Activated CD8-positive, alpha-beta memory T cell treated with anti-CD3 and anti-CD28 coated beads for 24 hours (primary cell): Measurements from ENCODE around the gene HRAS.
A peak's percentile ranks its signal among the peaks of the same experiment; 100 is the strongest.
"Not testable (repeated sequence)": the region's sequence is repeated elsewhere in the genome, so short reads cannot be mapped to it uniquely, and the experiment has no call there.

Experiments
- DNase-seq: peaks from one replicate; pipeline ENCODE4 v3.0.0-alpha.2; 2020

Gene HRAS

DNA sequence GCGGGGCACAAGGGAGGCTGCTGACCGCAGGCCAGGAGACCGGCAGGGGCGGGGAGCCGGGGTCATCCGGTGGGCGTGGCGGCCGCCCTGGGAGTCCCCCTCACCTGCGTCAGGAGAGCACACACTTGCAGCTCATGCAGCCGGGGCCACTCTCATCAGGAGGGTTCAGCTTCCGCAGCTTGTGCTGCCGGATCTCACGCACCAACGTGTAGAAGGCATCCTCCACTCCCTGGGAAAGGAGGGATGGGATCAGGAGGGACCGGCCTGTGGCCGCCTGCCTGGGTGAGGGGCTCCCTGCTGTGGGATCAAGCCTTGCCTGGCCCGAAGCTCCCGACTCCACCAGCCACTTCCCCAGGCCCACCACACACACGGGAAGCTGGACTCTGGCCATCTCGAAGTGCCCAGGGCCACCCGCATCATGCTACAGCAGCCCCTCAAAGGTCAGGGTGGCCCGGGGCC lies 2.8 kb downstream of the HRAS start:
- no peak for DNase-seq

DNA sequence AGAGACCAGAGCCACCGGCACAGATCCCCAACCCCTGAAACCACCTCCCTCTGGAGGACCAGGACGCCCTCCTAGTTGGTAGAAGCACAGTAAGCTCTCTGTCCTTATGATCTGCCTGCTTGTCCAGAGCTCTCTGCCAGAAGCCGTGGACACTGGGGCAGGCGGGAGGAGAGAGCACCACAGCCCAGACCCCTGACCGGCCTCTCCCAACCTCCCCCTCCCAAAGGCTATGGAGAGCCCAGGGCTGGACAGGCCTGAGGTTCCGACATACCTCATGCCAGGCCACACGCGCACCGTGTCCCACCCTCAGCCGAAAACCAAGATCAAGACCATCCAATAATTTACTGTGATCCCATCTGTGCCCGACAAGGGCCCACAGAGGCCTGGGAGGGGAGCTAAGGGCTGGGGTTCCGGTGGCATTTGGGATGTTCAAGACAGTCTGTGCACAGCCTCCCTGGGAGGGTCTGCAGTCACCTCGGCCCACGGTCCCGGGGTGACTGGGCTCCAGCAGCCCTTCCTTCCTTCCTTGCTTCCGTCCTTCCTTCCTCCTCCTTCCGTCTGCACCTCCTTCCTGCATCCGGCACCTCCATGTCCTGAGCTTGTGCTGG lies 3.4 kb downstream of the HRAS start:
- DNase-seq = no peak

DNA sequence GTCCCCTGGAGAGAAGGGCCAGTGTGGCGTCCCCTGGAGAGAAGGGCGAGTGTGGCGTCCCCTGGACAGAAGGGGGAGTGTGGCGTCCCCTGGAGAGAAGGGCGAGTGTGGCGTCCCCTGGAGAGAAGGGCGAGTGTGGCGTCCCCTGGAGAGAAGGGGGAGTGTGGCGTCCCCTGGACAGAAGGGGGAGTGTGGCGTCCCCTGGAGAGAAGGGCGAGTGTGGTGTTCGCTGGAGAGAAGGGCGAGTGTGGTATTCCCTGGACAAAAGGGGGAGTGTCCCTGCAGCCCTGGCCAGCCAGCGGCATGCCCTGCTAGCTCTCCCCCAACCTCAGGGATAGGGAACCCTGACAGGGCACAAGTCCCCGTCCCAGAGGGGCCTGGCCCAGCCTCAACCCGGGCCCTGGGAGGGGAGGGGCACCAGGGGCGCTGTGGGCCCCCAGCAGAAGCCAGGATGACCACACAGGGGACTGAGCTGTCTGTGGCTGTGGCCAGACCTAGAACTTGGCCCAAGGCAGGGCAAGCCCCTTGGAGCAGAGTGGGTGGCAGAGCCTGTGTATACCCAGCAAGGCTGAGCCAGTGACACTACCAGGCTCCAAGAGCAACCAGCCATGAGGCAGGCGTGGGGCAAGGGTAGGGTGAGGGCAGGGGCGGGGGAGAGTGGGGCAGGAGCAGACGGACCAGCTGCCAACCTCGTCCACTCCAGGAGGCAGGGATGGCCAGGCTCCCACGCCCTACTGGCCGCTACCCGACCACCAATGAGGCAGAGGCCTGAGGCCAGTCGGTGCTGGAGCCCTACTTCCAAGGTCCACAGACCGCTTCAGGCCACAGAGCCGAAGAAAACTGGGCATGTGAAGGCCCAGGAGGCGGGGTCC lies 4.2 kb downstream of the HRAS start:
- no peak for DNase-seq

DNA sequence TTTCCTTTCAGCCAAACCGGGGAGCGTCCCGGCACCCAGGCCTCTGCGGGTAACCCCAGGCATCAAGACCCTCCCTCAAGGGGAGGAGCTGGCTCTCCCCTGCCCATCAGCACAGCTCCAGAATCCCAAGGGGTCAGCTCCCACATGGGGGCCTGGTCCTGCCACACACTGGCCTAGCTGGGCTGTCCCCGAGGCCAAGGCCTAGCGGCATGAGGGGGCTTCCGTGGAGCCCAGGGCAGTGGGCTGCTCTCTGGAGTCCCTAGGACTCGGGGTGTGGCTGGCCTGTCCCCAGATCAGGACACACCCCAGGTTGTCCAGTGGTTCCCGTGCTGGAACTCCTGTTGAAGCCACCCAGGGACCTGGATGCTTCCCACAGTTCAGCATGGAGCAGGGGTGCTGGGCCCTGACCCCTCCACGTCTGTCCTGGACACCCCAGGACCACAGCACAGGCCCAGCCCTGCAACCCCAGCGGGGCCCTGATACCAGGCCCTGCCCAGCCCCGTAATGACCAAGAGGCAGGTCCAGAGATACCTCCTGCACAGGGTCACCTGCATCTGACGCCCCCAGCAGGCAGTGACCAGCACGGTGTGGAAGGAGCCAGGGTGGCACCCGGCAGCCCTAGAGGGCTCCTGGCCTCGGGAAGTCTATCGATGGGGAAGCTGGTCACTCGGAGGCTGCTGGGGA lies 5.5 kb downstream of the HRAS start:
- no peak for DNase-seq

DNA sequence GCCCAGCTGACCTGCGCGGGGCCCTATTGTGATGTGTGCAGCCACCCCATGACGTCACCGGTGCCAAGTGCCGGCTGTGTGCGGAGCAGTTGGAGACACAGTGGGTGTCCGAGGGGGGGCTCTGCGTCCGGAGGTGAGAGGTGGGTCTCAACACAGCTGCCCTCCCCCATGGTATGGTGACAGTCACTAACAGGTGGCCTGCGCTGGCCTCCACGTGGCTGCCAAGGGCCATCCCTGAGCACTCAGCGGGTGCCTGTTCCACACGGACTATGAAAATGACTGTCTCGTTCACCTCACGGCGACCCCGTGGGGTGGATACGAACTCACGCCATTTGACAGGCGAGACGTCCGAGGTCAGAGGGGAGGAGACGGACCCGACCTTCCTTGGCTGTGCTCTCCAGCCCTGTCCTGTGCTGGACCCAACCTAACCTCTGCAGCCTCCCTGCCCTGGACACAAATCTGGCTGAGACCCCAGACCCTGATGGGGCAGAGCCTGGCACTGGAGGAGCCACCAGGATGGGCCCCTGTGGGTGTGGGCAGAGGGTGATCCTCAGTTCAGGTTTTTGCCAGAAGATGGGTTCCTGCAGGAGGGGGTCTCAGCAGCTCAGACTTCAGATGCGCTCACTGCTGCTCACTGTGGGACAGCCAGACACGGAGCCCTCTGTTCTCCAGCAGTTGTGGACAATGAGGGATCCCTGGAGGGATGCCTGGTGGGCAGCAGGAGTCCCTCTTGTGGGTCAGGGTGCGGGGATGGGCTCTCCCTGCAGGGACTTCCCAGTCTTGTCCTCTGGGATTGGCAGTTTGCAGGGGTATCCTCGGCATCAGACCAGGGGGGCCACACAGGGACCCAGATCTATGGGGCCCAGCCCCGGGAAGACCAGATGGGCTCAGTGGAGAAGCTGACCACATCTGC lies 6.3 kb downstream of the HRAS start:
- DNase-seq = no peak

DNA sequence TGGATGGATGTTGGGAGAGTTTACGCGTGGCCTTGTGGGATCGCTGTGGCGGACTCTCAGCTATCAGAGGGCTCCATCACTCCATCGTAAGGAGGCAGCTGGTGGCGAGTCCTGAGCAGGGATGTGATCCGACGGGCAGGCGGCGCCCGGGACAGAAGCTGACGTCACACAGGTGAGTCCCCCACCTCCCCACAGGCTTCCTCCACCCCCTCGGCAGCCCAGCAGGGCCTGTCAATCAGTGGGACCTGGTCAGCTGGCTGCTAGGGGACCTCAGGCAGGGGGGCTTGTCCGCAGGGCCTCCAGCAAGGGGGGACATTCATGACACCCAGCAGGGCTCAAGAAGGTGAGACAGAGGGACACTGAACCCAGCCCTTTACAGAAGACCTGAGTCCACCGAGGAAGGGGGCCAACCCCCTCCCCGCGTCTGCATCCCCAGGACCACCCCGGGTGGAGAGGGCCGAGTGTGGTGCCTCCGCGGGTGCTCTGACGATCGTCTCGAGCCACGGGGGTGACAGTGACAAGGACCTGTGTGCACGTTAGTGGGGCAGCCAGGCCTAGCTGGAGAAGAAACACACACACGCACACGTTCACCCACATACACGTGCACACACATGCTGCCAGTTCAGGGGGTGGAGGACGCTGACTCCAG lies 7.1 kb downstream of the HRAS start:
- DNase-seq = no peak

DNA sequence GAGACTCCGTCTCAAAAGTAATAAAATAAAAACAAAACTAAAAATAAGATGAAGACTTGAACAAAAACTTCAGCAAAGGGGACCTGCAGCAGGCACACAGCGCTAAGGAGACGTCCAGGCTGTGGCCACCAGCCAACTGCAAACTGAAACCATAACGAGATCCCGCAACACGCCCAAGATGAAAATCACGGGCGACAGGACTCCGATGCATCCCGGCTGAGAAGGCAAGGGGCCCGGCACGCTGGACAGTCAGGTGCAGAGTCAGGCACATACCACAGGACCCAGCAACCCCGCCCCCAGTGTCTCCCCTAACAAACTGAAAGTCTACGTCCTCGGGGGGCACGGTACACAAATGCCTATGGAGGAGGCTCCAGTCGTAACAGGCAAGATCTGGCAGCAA lies 9.2 kb downstream of the HRAS start:
- no peak for DNase-seq

DNA sequence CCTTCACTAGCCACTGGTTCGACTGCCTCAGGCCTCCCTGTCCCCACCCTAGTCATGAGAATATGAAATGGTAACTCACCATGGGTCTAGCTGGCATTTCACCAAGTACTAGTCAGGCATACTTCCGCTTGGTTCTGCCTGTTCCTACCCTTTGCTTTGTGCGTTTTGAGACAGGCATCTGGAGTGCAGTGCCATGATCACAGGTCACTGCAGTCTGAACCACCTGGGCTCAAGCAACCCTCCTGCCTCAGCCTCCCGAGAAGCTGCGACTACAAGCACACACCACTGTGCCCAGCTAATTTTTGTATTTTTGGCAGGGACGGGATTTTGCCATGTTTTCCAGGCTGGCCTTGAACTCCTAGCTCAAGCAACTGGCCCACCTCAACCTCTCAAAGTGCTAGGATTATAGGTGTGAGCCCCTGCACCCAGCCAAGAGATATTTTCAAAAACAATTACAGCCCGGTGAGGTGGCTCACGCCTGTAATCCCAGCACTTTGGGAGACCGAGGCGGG lies 14.1 kb downstream of the HRAS start:
- DNase-seq = no peak

DNA sequence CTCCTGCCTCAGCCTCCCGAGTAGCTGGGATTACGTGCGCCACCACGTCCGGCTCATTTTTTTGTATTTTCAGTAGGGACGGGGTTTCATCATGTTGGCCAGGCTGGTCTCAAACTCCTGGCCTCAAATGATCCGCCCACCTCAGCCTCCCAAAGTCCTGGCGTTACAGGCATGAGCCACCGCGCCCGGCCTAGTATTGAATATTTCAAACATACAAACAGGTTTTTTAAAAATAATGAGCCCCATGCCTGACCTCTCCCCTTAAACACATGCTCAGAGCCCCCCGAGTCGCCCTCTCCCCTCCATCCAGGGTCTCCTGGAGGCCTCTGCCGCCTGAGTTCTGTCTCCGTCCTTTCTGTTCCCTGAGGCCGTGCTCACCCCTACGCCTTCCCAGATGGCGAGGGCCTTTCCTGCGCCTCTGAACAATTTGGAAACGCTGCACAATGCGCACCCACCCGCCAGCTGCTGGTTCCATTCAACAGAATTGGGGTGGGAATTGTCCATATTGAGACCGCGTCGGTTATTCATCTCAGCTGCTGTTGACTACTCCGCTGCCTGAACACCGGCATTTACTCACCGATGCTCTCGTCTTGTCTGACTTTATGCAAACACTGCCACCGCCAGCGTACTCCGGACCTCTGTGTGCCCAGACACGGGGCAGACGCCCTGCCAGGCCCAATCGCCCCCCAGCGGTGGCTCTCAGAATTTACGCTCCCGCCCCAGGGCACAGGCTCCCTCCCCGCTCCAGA lies 14.8 kb downstream of the HRAS start:
- DNase-seq = no peak

DNA sequence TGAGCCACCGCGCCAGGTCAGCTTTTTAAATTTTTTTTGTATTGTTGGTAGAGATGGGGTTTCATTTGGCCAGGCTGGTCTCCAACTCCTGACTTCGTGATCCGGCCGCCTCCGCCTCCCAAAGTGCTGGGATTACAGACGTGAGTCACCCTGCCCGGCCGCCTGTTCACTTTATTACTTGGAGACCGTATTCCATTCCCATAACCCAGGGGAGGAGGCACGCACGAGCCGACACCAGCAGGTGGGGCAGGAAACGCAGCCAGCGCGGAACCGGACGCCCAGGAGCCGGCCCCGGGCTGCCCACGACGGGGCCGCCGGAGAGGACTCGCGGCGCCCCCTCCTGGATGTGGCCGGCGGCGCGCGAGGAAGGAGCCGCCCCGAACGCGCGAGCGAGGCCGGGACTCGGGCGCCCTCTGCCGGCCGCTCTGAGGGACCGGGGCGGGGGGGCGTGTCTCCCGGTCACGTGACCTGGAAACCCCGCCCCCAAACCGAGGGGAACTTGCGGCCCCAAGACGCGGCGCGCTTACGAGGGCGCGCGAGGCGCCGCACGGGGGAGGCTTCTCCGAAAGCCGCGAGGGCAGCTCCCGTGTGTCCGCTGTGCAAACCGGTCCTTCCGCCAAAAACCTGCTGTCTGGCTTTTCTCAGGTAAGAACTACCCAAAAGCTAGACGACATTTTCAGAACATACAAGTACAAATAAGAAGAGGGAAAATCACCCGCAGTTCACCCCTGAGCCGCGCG lies 16.7 kb downstream of the HRAS start:
- peak; percentile 99 for DNase-seq

DNA sequence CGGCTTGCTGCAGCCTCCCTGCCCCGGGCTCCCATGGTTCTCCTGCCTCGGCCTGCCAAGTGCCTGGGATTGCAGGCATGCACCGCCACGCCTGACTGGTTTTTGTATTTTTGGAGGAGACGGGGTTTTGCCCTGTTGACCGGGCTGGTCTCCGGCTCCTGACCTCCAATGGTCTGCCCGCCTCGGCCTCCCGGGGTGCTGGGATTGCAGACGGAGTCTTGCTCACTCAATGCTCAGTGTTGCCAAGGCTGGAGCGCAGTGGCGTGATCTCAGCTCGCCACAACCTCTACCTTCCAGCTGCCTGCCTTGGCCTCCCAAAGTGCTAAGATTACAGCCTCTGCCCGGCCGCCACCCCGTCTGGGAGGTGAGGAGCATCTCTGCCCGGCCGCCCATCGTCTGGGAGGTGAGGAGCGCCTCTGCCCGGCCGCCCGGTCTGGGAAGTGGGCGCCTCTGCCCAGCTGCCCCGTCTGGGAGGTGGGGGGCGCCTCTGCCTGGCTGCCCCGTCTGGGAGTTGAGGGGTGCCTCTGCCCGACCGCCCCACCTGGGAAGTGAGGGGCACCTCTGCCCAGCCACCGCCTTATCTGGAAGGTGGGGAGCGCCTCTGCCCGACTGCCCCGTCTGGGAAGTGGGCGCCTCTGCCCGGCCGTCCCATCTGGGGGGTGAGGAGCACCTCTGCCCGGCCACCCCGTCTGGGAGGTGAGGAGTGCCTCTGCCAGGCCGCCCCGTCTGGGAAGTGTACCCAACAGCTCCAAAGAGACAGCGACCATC lies 18.3 kb downstream of the HRAS start:
- not testable (repeated sequence) for DNase-seq

DNA sequence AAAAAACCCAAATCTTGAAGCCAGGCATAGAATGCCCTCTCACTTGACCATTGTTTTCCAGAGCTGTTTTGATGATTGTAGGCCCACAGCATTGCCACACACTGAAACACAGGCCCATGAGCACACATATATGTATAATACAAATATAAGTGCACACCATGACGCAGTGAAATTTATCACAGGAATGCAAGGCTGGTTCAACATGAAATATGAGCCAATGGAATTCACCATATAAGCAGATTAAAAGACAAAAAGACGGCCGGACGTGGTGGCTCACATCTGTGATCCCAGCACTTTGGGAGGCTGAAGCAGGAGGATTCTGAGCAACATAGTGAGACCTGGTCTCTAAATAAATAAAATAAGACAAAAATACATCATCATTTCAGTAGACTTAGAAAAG lies 19.0 kb downstream of the HRAS start:
- DNase-seq = no peak

DNA sequence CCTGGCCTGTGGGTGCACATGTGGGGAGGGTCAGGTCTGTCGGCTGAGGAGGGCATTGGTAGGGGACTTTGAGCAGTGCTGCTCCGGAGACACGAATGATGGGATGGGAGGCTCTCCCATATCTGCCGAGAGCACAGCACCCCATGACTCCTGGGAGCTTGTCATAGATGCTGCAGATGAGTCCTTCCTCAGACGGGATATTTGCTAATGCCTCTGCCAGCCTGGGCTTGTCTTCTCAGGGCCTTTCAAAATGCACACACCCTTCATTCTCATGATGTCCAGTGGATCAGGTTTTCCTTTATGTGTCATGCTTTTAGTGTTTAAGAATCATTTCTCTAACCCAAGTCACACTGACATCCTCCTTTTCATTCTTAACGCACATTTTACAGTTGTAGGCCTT lies 20.2 kb downstream of the HRAS start:
- DNase-seq = no peak

DNA sequence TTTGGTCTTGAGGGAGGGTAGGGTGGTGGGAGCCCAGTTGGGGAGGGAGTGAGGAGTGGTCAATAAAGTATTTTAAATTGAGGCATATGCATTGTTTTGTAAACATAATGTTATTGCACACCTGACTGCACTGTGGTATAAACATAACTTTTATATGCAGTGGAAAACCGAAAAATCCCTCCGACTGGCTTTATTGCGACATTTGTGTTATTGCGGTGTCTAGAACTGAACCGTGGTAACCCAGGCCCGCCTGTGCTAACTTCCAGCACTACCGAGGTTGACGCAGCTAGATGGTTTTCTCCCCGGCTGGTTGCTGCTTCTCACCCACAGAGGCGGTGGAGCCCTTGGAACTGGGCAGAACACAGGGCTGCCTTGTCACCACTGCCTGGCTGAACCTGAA lies 20.8 kb downstream of the HRAS start:
- DNase-seq = no peak

DNA sequence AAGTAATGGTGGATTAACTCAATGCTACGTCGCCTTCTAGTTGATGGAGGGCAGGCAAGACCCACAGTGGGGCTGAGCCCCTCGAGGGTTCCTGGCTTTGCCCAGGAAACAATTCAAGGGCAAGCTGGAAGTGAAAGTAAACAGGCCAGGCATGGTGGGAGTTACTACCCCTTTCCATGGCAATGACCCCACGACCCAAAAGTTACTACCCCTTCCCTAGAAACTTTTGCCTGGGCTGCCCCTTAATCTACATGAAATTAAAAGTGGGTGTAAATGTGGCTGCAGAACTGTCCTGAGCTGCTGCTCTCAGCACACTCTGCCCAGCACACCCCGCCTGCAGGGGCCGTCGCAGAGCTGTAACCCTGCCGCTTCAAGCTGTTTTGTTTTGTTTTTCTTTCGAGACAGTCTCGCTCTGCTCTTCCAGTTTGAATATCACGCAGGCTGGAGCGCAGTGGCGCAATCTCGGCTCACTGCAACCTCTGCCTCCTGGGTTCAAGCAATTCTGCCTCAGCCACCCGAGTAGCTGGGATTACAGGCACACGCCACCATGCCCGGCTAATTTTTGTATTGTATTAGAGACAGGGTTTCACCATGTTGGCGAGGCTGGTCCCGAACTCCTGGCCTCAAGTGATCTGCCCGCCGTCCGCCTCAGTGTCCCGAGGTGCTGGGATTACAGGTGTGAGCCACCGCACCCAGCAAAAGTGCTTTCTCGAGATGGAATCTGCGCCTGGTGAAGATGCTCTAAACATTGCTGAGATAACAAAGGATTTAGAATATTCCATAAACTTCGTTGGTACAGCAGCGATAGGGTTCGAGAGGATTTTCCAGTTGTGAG lies 22.4 kb downstream of the HRAS start:
- DNase-seq = no peak

DNA sequence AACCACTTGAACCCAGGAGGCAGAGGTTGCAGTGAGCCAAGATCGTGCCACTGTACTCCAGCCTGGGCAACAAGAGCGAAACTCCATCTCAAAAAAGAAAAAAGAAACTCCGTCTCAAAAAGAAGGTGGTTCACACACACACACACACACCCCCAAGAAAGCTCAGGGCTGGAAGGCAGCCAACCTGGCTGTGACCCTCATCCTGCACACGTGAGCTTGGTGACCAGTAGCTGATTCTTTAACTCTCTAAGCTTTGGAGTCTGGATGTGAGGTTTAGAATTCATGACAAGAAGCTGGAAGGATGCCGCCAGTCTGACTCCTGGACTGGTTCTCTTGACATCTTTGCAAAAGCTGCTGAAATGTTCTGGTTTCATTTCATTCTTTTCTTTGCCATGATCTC lies 26.4 kb downstream of the HRAS start:
- no peak for DNase-seq

DNA sequence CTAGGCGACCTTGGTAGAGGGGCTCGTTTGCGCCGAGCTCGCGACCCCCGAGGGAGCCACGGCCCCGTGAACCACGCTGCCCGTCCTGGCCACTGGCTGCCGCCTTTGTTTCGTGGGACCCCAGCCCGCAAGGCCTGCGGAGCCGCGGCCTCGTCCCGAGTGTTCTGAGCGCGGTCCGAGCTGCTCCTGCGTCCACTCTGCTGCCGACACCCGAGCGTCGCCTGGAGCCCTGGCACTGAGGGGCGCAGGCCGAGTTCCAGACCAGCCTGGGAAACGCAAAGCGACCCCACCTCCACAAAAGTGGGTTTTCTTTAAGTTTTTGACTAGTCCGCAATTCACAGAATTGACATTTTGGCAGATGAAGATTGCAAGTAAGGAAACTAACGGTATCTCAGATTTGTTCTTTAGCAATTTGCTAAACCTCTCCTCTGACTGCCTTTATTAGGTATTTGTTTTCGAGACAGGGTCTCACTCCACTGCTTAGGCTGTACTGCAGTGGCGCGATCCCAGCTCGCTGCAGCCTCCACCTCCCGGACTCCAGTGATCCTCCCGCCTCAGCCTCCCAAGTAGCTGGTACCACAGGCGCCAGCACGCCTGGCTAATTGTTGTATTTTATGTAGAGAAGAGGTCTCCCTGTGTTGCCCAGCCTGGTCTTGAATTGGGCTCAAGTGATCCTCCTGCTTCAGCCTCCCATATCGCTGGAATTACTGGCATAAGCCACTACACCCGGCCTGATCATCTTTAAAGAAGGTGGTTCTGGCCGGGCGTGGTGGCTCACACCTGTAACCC lies 27.5 kb downstream of the HRAS start:
- DNase-seq = no peak
